HG03439 (cell line): ENCODE results near the gene POPDC2.
"Not testable (repeated sequence)": the region's sequence is repeated elsewhere in the genome, so short reads cannot be mapped to it uniquely, and the experiment has no call there.

Experiments used
- ATAC-seq: cut with Tn5 transposase; IDR thresholded peaks from one replicate; pipeline ENCODE4 v1.9.1; 2021; ENCODE audit warnings: mild to moderate bottlenecking, moderate library complexity; ENCODE audit not compliant: unreplicated experiment

Gene POPDC2

DNA sequence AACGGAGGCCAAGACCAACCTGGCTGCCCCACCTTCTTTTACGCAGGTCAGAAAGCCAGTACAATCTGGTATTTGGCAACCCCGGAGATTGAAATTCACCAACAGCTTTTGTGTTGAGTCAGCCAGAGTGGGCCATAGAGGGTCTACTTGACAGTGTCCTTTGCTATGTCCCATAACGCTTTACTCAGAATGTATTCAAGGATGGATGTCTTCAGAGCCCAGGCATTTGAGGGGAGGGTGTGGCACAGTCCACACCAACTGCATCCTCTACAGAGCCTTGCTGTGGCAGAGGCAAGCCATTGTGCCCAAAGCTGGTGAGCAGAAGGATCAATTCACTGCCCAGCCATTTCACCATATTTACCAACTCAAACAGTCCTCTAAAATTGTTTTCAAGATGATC, 44.3 kb downstream of the POPDC2 start:
- ATAC-seq: no peak

DNA sequence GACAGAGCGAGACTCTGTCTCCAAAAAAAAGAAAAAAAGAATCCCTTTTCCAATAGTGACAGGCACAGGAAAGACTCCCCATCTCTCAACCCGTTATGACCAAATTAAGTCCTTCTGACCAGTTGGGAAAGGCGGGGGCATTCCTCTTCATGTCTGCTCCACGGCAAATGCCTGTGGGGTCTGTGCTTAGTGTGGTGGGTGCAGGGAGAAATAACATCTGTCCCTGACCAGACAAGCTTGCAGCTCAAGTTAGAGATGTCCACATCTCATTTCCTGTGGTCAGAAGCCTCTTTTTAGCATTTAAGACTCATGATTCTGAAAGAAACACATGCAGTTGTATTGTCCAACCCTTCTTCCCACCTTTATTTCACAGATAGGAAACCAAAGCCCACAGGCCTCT, 46.5 kb downstream of the POPDC2 start:
- no peak for ATAC-seq

DNA sequence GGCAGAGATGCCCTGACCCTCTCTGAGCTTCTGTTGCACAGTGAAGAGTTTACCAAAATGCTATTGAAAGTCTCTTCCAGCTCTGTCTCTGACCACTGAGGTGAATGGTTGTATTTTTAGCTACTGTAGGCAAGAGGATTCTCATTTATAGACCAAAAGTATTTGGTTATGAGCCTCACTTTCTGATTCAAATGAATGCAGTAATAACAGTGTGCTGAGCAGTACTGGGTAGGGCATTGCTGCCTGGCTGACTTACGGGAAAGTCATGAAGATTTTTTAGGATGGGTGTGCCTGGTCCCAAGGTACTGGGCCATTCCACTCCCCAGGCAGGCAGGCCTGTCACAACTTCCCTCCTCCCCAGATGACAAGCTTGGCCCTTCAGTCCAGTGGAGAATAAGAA, 47.2 kb downstream of the POPDC2 start:
- no peak for ATAC-seq

DNA sequence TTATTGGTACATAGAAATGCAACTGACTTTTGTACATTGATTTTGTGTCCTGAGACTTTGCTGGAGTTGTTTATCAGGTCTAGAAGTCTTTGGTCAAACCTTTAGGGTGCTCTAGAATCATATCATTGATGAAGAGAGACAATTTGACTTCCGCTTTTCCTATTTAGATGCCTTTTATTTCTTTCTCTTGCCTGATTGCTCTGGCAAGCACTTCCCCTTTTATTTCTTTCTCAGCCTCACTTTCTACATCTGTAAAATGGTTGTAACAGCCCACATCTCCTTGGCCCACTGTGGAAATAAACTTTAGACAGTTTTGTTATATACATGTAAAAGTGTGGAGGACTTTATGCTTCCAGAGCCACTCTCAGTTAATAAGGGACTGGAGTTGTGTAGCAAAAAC, 48.7 kb downstream of the POPDC2 start:
- ATAC-seq: no peak

DNA sequence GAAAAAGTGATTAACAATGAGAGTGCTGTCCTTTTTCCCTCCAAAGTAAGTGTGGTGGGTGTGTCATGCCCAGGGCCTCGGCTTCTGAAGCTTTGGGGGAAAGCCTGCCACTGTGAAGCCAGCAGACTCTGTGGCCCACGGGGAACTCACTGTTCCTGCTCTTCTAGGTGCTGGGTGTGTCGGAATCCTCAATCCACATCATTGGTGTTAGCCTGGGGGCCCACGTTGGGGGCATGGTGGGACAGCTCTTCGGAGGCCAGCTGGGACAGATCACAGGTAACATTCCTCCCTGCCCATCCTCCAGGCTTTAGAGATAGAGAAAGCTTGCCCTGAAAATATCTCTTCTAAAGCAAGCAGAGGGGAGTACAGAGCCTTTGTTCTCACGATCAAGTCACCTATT, 51.1 kb downstream of the POPDC2 start:
- no peak for ATAC-seq

GRCh38 chr3:119608405-119609000, 51.9 kb downstream of the POPDC2 start:
- ATAC-seq: no peak

DNA sequence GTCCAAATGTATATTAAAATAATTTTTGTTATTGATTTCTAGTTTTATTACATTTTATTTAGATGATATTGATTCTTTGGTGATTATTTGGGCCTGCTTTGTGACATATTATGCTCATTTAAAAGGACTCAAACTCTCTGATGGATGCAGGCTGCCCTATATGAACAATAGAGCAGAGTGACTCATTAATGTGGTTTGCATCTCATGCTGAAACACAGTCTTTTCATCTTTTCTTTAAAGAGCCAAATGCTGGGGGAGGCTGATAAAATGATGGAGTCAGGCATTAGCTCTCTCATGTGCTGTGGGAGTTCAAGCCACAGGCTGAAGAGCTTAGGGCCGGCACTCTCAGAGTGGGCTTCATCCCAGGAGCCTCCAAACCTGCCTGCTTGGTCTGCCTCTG, 55.5 kb downstream of the POPDC2 start:
- ATAC-seq: no peak

GRCh38 chr3:119602676-119603075, 57.7 kb downstream of the POPDC2 start:
- no peak for ATAC-seq

- ATAC-seq: peak; percentile 12
These were observed 59.2 kb downstream of the POPDC2 start for GRCh38 chr3:119601154-119601553.

- peak; percentile 62 for ATAC-seq
These were observed 59.7 kb downstream of the POPDC2 start for GRCh38 chr3:119600732-119601131.

- no peak for ATAC-seq
These were observed 60.7 kb downstream of the POPDC2 start for GRCh38 chr3:119599558-119600174.

GRCh38 chr3:119598410-119599098, 61.8 kb downstream of the POPDC2 start:
- peak; percentile 40 for ATAC-seq

GRCh38 chr3:119597548-119598288, 62.7 kb downstream of the POPDC2 start, which contains the start of gene PLA1A:
Gene PLA1A (plus strand): TSS chr3:119597885. CDS start chr3:119597914, 29 bp downstream.
- ATAC-seq: no peak

- no peak for ATAC-seq
These were observed 64.0 kb downstream of the POPDC2 start for GRCh38 chr3:119596398-119596797.

GRCh38 chr3:119595639-119596334, 64.6 kb downstream of the POPDC2 start:
- no peak for ATAC-seq

- ATAC-seq: not testable (repeated sequence)
These were observed 65.5 kb downstream of the POPDC2 start for GRCh38 chr3:119594929-119595328.

DNA sequence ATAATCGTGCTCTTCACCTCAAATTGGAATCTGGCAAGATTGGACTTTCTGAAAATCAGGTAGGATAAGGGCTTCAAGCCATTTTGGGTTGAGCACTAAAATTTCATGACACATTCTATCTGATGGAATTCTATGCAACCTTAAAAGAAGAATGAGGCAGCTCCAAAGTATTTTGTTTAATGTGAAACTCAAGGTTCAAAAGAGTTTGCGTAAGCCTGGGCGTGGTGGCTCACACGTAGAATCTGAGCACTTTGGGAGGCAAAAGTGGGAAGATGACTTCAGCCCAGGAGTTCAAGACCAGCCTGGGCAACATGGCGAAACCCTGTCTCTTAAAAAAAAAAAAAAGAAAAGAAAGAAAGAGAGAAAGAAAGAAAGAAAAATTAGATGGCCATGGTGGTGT, 66.3 kb downstream of the POPDC2 start:
- no peak for ATAC-seq

GRCh38 chr3:119592861-119593260, 67.5 kb downstream of the POPDC2 start:
- ATAC-seq: no peak
